Lower lobe of right lung (tissue), 2 donors: Measurements from ENCODE around the gene SDC1. TPM values are rescaled to one million over a fixed set of nuclear protein-coding genes. Genes with fewer than 3 reads are reported as not detected.

Experiments used
- ATAC-seq, 2 donors: fragments of 200-7000 bp; cut with Tn5 transposase; one replicate each; pipeline ENCODE4 v1.9.1; 2020 to 2022; ENCODE audit warnings: mild to moderate bottlenecking in 2 of 2, moderate library complexity in 2 of 2
- DNase-seq: peaks from one replicate; pipeline ENCODE4 v3.0.0-alpha.2; 2020
- H3K27ac ChIP-seq: fragments of 200-600 bp; one replicate; pipeline ENCODE4 v1.8.0; 2022
- H3K27me3 ChIP-seq: fragments of 200-600 bp; one replicate; pipeline ENCODE4 v1.8.0; 2022; ENCODE audit warnings: low read depth
- H3K36me3 ChIP-seq: fragments of 200-600 bp; one replicate; pipeline ENCODE4 v1.8.0; 2022; ENCODE audit warnings: mild to moderate bottlenecking
- H3K4me1 ChIP-seq: fragments of 200-600 bp; one replicate; pipeline ENCODE4 v1.8.0; 2022
- H3K4me3 ChIP-seq: fragments of 200-600 bp; one replicate; pipeline ENCODE4 v1.8.0; 2022; ENCODE audit warnings: mild to moderate bottlenecking
- H3K9me3 ChIP-seq: fragments of 200-600 bp; one replicate; pipeline ENCODE4 v1.8.0; 2022
- intact Hi-C: fragments of 100-400 bp; cut with DNase I; formaldehyde crosslinking; loops from one replicate; pipeline ENCODE4 v1.11.0; 2022
- total RNA-seq: library from RNA; stranded (reverse); fragmentation: NEBNext Ultra II Directional; extraction: Animal tissue kit (Norgen Biotek cat#: 25700); gene quantifications from one replicate; pipeline ENCODE4 v1.2.1, GENCODE V29; 2021
- TF ChIP-seq, protein P1 (sequence below): fragments of 200-600 bp; IDR thresholded peaks from one replicate; pipeline ENCODE4 v1.8.0; 2022; ENCODE audit warnings: antibody characterized with exemption, mild to moderate bottlenecking
- donor health status: DM: no; HTN: yes; CAD: no; lungs with severe emphysema.

The SDC1 gene
- total RNA-seq, 1 donor from 2014 or later, result 90.0 TPM

DNA sequence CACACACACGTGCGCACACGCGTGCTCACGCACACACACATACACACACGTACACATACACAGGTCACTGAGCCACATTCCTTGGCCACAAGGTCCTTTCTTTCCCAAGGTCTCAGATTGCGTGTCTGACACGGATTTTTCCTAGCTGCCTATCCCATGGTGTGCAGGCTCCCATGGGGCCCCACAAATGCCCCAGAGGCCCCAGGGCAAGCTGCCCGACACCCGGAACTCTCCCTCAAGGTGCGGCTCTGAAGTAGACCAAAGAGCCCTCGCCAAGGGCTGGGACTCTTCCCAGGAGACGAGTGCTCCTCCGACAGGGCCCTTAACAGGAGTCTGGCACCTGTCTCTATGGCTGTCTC lies 46.7 kb downstream of the SDC1 start:
- Histone ChIP-seq H3K4me3 (no peak overlapping the region), H3K27ac (peak overlapping the region; percentile 82), H3K36me3 (no peaks in the 10 kb centered on the region), H3K27me3 (no peaks in the 10 kb centered on the region), H3K4me1 (peaks cover 45% of the 10 kb centered on the region), H3K9me3 (no peaks in the 10 kb centered on the region)
- intact Hi-C loops, result no loop called here
- DNase-seq (peak; percentile 89), ATAC-seq (peak; percentile 64 to 74)
- TF ChIP-seq, protein P1, sequence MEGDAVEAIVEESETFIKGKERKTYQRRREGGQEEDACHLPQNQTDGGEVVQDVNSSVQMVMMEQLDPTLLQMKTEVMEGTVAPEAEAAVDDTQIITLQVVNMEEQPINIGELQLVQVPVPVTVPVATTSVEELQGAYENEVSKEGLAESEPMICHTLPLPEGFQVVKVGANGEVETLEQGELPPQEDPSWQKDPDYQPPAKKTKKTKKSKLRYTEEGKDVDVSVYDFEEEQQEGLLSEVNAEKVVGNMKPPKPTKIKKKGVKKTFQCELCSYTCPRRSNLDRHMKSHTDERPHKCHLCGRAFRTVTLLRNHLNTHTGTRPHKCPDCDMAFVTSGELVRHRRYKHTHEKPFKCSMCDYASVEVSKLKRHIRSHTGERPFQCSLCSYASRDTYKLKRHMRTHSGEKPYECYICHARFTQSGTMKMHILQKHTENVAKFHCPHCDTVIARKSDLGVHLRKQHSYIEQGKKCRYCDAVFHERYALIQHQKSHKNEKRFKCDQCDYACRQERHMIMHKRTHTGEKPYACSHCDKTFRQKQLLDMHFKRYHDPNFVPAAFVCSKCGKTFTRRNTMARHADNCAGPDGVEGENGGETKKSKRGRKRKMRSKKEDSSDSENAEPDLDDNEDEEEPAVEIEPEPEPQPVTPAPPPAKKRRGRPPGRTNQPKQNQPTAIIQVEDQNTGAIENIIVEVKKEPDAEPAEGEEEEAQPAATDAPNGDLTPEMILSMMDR, result no peak

- Histone ChIP-seq H3K4me3 (no peak overlapping the region), H3K9me3 (no peaks in the 10 kb centered on the region), H3K36me3 (no peaks in the 10 kb centered on the region), H3K27me3 (no peaks in the 10 kb centered on the region), H3K4me1 (peaks cover 45% of the 10 kb centered on the region), H3K27ac (peak overlapping the region; percentile 82)
- ATAC-seq (no peak), DNase-seq (peak; percentile 59)
- intact Hi-C loops, result no loop called here
- TF ChIP-seq, protein P1, result no peak
These were observed 47.2 kb downstream of the SDC1 start for GRCh38 chr2:20177556-20178248.

DNA sequence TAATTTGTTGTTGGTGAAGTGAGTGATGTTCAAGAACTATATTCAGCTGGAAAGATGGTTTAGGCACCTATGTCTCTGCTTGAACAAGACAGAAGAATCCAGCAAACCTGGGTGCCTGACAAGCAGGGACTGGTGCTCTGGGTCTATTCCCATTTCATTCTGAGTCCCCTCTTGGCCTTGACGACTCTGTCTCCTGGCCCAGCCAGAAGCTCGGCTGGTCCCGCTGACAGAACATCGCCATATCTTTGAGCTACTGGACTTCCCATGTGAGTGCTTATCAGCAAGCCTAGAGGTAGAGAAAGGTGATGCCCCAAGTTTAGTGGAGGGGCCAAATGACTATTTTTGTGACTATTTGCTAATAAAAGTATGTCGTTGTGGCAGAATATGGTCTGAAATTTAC lies 48.2 kb downstream of the SDC1 start:
- Histone ChIP-seq H3K27ac (no peak overlapping the region), H3K4me3 (no peak overlapping the region), H3K27me3 (no peaks in the 10 kb centered on the region), H3K36me3 (no peaks in the 10 kb centered on the region), H3K9me3 (no peaks in the 10 kb centered on the region), H3K4me1 (peaks cover 40% of the 10 kb centered on the region)
- ATAC-seq (no peak), DNase-seq (no peak)
- TF ChIP-seq, protein P1, result no peak
- intact Hi-C loops, result no loop called here

DNA sequence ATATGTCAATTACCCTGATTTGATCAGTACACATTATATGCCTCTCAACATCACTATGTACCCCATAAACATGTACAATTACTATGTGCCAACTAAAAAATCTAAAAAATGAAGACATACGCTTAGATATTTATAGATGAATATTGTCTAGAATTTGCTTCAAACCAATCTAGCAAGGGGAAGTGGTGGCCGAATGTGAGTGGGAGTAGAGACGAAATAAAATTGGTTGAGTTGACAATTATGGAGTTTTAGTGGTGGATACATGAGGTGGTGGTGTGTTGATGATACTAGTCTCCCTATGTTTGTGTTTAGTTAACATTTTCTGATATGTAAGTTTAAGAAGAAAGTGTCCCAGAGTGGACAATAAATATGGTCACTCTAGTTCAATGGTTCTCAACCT lies 49.0 kb downstream of the SDC1 start:
- Histone ChIP-seq H3K27me3 (no peaks in the 10 kb centered on the region), H3K9me3 (no peaks in the 10 kb centered on the region), H3K27ac (no peak overlapping the region), H3K4me1 (peaks cover 32% of the 10 kb centered on the region), H3K36me3 (no peaks in the 10 kb centered on the region), H3K4me3 (no peak overlapping the region)
- intact Hi-C loops, result no loop called here
- no peak for DNase-seq
- ATAC-seq, result no peak
- TF ChIP-seq, protein P1, result no peak

DNA sequence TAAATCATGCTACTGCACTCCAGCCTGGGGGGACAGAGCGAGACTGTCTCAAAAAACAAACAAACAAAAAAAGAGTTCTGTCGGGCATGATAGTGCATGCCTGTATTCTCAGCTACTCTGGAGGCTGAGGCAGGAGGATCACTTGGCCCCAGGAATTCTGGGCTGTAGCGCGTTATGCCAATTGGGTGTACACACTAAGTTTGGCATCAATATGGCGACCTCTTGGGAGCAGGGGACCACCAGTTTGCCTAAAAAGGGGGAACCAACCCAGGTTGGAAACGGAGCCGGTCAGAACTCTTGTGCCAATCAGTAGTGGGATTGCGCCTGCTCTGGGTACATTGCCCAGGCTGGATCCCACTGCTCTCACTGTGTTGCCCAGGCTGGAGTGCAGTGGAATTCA lies 49.7 kb downstream of the SDC1 start:
- H3K27me3 ChIP-seq, result no peaks in the 10 kb centered on the region
- DNase-seq (no peak), ATAC-seq (no peak)
- H3K4me1 ChIP-seq, result peaks cover 30% of the 10 kb centered on the region
- TF ChIP-seq, protein P1, result no peak
- intact Hi-C loops, result no loop called here
- H3K4me3 ChIP-seq, result no peak overlapping the region
- H3K27ac ChIP-seq, result no peak overlapping the region
- no peaks in the 10 kb centered on the region for H3K36me3 ChIP-seq
- no peaks in the 10 kb centered on the region for H3K9me3 ChIP-seq
